GM23338 (cell line): ENCODE results near the gene CEP295NL. TPM values are rescaled to one million over a fixed set of nuclear protein-coding genes. Genes with fewer than 3 reads are reported as not detected.

Source experiments
- ATAC-seq: fragments of 200-7000 bp; cut with Tn5 transposase; 3 replicates; pipeline ENCODE4 v1.9.1; 2020
- DNase-seq: peaks from one replicate; pipeline ENCODE4 v3.0.0-alpha.2; 2015; ENCODE audit warnings: low spot score
- H2AFZ ChIP-seq: fragments of 200-600 bp; sonication (generic); 2 replicates; pipeline ENCODE4 v1.8.0; 2016; ENCODE audit warnings: antibody characterized with exemption, mild to moderate bottlenecking, moderate library complexity
- H3F3A ChIP-seq: fragments of 200-600 bp; sonication (generic); replicated peaks from 2 replicates; pipeline ENCODE4 v1.8.0; 2017; ENCODE audit warnings: antibody characterized with exemption, mixed run types, low read depth
- H3K27ac ChIP-seq: fragments of 200-600 bp; sonication (generic); 2 replicates; pipeline ENCODE4 v1.6.1; 2016; ENCODE audit warnings: low read depth
- H3K27me3 ChIP-seq: fragments of 200-600 bp; sonication (generic); 2 replicates; pipeline ENCODE4 v1.8.0; 2016; ENCODE audit warnings: mild to moderate bottlenecking, mixed run types, moderate library complexity; ENCODE audit not compliant: insufficient read depth
- H3K36me3 ChIP-seq: fragments of 200-600 bp; sonication (generic); 2 replicates; pipeline ENCODE4 v1.8.0; 2016; ENCODE audit warnings: mild to moderate bottlenecking; ENCODE audit not compliant: insufficient read depth
- H3K4me1 ChIP-seq: fragments of 200-600 bp; sonication (generic); 2 replicates; pipeline ENCODE4 v1.8.0; 2016; ENCODE audit warnings: mild to moderate bottlenecking, moderate library complexity; ENCODE audit not compliant: insufficient read depth
- H3K4me2 ChIP-seq: fragments of 200-600 bp; sonication (generic); 2 replicates; pipeline ENCODE4 v1.7.1; 2017; ENCODE audit warnings: mixed run types
- H3K4me3 ChIP-seq: fragments of 200-600 bp; sonication (generic); 2 replicates; pipeline ENCODE4 v1.6.1; 2016; ENCODE audit warnings: mixed run types
- H3K79me2 ChIP-seq: fragments of 200-600 bp; sonication (generic); replicated peaks from 2 replicates; pipeline ENCODE4 v1.8.0; 2017; ENCODE audit warnings: mild to moderate bottlenecking; ENCODE audit not compliant: insufficient read depth
- H3K9me2 ChIP-seq: fragments of 200-600 bp; sonication (generic); 2 replicates; pipeline ENCODE4 v1.8.0; 2017; ENCODE audit not compliant: insufficient read depth
- H4K20me1 ChIP-seq: fragments of 200-600 bp; sonication (generic); replicated peaks from 2 replicates; pipeline ENCODE4 v1.8.0; 2017; ENCODE audit warnings: mild to moderate bottlenecking; ENCODE audit not compliant: insufficient read depth
- H3K27ac Mint-ChIP-seq: 2 replicates; pipeline ENCODE4 v1.8.0; 2020; ENCODE audit warnings: inconsistent platforms, mild to moderate bottlenecking, moderate library complexity, mixed read lengths
- H3K27me3 Mint-ChIP-seq: 3 replicates; pipeline ENCODE4 v1.8.0; 2022; ENCODE audit warnings: low read depth, mild to moderate bottlenecking, moderate library complexity, mixed read lengths, inconsistent platforms; ENCODE audit not compliant: insufficient read depth, poor library complexity
- H3K36me3 Mint-ChIP-seq: 3 replicates; pipeline ENCODE4 v1.8.0; 2021; ENCODE audit warnings: low read depth, mild to moderate bottlenecking, inconsistent platforms, moderate library complexity, mixed read lengths
- H3K4me1 Mint-ChIP-seq: 3 replicates; pipeline ENCODE4 v1.8.0; 2020; ENCODE audit warnings: mild to moderate bottlenecking, inconsistent platforms, mixed read lengths
- H3K4me3 Mint-ChIP-seq: 3 replicates; pipeline ENCODE4 v1.8.0; 2021; ENCODE audit warnings: moderate library complexity, mild to moderate bottlenecking, inconsistent platforms, mixed read lengths
- H3K9me3 Mint-ChIP-seq: 3 replicates; pipeline ENCODE4 v1.8.0; 2020; ENCODE audit warnings: moderate library complexity, mild to moderate bottlenecking, inconsistent platforms, mixed read lengths
- CREB1 ChIP-seq: fragments of 250-450 bp; sonication (Bioruptor Pico); IDR thresholded peaks from 2 replicates; pipeline ENCODE4 v1.5.0; 2020; ENCODE audit warnings: low read depth, mild to moderate bottlenecking, moderate library complexity
- EZH2 ChIP-seq: fragments of 200-600 bp; sonication (generic); IDR thresholded peaks from one replicate; pipeline ENCODE4 v1.8.0; 2017; ENCODE audit warnings: antibody characterized with exemption, mild to moderate bottlenecking, low read depth; ENCODE audit not compliant: unreplicated experiment
- EZH2phosphoT487 ChIP-seq: fragments of 200-600 bp; sonication (generic); IDR thresholded peaks from one replicate; pipeline ENCODE4 v1.8.1; 2018; ENCODE audit warnings: antibody characterized with exemption; ENCODE audit not compliant: unreplicated experiment
- JUNB ChIP-seq: IDR thresholded peaks from one replicate; pipeline ENCODE4 v1.6.1; 2016; ENCODE audit warnings: antibody characterized with exemption; ENCODE audit not compliant: unreplicated experiment
- NANOG ChIP-seq: IDR thresholded peaks from 2 replicates; pipeline ENCODE4 v1.6.1; 2016; ENCODE audit warnings: antibody characterized with exemption, borderline replicate concordance
- POLR2AphosphoS5 ChIP-seq: IDR thresholded peaks from 2 replicates; pipeline ENCODE4 v1.6.1; 2016; ENCODE audit warnings: antibody characterized with exemption, low read depth
- STAT1 ChIP-seq: IDR thresholded peaks from one replicate; pipeline ENCODE4 v1.6.1; 2016; ENCODE audit warnings: antibody characterized with exemption; ENCODE audit not compliant: unreplicated experiment
- ZNF114 ChIP-seq: fragments of 250-450 bp; sonication (Bioruptor Pico); IDR thresholded peaks from 2 replicates; pipeline ENCODE4 v1.5.0; 2020; ENCODE audit warnings: mild to moderate bottlenecking, moderate library complexity
- ZNF331 ChIP-seq: fragments of 250-450 bp; sonication (Bioruptor Pico); IDR thresholded peaks from 2 replicates; pipeline ENCODE4 v1.5.0; 2020; ENCODE audit warnings: low read depth, mild to moderate bottlenecking, moderate library complexity
- polyA plus RNA-seq: library from polyadenylated mRNA; unstranded; fragments of >200 nt; fragmentation: Nextera tagmentation; extraction: Ambion mirVana; gene quantifications from 2 replicates; pipeline ENCODE4 v1.2.1, GENCODE V29; 2016
- total RNA-seq: library from RNA; depleted of rRNA; stranded (reverse); fragments of >200 nt; shearing (Covaris generic); gene quantifications from 2 replicates; pipeline ENCODE4 v1.2.3, GENCODE V29; 2014
- TF ChIP-seq, protein P1 (sequence below): IDR thresholded peaks from 2 replicates; pipeline ENCODE4 v1.6.1; 2016; ENCODE audit warnings: antibody characterized with exemption
- TF ChIP-seq, protein P2 (sequence below): fragments of 250-450 bp; sonication (Bioruptor Pico); IDR thresholded peaks from 2 replicates; pipeline ENCODE4 v1.5.0; 2020; ENCODE audit warnings: mild to moderate bottlenecking, moderate library complexity
- TF ChIP-seq, protein P3 (sequence below), 2 experiments: fragments of 200-600 bp in 1 of 2; sonication (generic) in 1 of 2; conservative IDR thresholded peaks; 2 replicates each; pipeline versions ENCODE4 v1.5.1 to v1.6.1; 2016 to 2017; ENCODE audit warnings: antibody characterized with exemption in 2 of 2, low read depth in 2 of 2, mild to moderate bottlenecking in 2 of 2, moderate library complexity in 1 of 2
- TF ChIP-seq, protein P4 (sequence below): IDR thresholded peaks from one replicate; pipeline ENCODE4 v1.6.1; 2018; ENCODE audit warnings: antibody characterized with exemption; ENCODE audit not compliant: unreplicated experiment

CEP295NL gene
- total and polyA plus RNA-seq, 2 experiments from 2014 or later = 0.69 TPM; not detected in 1

DNA sequence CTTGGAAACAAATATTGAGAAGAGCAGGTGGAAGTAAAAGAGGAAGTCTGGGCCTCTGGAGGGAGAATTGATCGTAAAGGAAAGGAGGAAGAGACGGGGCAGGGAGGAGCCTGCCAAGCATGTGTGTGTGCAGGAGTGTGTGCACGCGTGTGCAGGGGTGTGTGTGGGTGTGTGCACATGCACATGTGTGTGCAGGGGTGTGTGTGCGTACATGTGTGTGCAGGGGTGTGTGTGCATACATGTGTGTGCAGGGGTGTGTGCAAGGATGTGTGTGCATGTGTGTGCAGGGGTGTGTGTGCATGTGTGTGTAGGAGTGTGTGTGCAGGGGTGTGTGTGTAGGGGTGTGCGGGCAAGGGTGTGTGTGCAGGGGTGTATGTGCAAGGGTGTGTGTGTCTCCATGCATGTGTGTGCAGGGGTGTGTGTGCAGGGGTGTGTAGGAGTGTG is 10.0 kb downstream of the CEP295NL start:
- peaks cover 10% of the 10 kb centered on the region for H4K20me1 ChIP-seq

More for the DNA sequence above, 10.0 kb downstream of the CEP295NL start:
- Mint-ChIP-seq H3K4me3 (no peak overlapping the region), H3K9me3 (no peaks in the 10 kb centered on the region), H3K4me1 (peaks cover 15% of the 10 kb centered on the region), H3K36me3 (no peaks in the 10 kb centered on the region; the same call in 2 of the 3 replicates), H3K27me3 (peaks cover 5% of the 10 kb centered on the region), H3K27ac (no peak overlapping the region)
- no peak overlapping the region for H3K4me2 ChIP-seq
- no peaks in the 10 kb centered on the region for H3K9me2 ChIP-seq
- no peak for TF ChIP-seq CREB1
- TF ChIP-seq EZH2phosphoT487 = no peak
- TF ChIP-seq, protein P1, sequence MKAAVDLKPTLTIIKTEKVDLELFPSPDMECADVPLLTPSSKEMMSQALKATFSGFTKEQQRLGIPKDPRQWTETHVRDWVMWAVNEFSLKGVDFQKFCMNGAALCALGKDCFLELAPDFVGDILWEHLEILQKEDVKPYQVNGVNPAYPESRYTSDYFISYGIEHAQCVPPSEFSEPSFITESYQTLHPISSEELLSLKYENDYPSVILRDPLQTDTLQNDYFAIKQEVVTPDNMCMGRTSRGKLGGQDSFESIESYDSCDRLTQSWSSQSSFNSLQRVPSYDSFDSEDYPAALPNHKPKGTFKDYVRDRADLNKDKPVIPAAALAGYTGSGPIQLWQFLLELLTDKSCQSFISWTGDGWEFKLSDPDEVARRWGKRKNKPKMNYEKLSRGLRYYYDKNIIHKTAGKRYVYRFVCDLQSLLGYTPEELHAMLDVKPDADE = no peak
- no peak for TF ChIP-seq ZNF114 (CRISPR knock-in tag)
- TF ChIP-seq, protein P2, sequence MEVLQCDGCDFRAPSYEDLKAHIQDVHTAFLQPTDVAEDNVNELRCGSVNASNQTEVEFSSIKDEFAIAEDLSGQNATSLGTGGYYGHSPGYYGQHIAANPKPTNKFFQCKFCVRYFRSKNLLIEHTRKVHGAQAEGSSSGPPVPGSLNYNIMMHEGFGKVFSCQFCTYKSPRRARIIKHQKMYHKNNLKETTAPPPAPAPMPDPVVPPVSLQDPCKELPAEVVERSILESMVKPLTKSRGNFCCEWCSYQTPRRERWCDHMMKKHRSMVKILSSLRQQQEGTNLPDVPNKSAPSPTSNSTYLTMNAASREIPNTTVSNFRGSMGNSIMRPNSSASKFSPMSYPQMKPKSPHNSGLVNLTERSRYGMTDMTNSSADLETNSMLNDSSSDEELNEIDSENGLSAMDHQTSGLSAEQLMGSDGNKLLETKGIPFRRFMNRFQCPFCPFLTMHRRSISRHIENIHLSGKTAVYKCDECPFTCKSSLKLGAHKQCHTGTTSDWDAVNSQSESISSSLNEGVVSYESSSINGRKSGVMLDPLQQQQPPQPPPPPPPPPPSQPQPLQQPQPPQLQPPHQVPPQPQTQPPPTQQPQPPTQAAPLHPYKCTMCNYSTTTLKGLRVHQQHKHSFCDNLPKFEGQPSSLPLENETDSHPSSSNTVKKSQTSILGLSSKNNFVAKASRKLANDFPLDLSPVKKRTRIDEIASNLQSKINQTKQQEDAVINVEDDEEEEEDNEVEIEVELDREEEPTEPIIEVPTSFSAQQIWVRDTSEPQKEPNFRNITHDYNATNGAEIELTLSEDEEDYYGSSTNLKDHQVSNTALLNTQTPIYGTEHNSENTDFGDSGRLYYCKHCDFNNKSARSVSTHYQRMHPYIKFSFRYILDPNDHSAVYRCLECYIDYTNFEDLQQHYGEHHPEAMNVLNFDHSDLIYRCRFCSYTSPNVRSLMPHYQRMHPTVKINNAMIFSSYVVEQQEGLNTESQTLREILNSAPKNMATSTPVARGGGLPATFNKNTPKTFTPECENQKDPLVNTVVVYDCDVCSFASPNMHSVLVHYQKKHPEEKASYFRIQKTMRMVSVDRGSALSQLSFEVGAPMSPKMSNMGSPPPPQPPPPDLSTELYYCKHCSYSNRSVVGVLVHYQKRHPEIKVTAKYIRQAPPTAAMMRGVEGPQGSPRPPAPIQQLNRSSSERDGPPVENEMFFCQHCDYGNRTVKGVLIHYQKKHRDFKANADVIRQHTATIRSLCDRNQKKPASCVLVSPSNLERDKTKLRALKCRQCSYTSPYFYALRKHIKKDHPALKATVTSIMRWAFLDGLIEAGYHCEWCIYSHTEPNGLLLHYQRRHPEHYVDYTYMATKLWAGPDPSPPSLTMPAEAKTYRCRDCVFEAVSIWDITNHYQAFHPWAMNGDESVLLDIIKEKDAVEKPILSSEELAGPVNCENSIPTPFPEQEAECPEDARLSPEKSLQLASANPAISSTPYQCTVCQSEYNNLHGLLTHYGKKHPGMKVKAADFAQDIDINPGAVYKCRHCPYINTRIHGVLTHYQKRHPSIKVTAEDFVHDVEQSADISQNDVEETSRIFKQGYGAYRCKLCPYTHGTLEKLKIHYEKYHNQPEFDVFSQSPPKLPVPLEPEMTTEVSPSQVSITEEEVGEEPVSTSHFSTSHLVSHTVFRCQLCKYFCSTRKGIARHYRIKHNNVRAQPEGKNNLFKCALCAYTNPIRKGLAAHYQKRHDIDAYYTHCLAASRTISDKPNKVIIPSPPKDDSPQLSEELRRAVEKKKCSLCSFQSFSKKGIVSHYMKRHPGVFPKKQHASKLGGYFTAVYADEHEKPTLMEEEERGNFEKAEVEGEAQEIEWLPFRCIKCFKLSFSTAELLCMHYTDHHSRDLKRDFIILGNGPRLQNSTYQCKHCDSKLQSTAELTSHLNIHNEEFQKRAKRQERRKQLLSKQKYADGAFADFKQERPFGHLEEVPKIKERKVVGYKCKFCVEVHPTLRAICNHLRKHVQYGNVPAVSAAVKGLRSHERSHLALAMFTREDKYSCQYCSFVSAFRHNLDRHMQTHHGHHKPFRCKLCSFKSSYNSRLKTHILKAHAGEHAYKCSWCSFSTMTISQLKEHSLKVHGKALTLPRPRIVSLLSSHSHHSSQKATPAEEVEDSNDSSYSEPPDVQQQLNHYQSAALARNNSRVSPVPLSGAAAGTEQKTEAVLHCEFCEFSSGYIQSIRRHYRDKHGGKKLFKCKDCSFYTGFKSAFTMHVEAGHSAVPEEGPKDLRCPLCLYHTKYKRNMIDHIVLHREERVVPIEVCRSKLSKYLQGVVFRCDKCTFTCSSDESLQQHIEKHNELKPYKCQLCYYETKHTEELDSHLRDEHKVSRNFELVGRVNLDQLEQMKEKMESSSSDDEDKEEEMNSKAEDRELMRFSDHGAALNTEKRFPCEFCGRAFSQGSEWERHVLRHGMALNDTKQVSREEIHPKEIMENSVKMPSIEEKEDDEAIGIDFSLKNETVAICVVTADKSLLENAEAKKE (CRISPR knock-in tag) = no peak
- no peak for TF ChIP-seq NANOG
- TF ChIP-seq, protein P3, sequence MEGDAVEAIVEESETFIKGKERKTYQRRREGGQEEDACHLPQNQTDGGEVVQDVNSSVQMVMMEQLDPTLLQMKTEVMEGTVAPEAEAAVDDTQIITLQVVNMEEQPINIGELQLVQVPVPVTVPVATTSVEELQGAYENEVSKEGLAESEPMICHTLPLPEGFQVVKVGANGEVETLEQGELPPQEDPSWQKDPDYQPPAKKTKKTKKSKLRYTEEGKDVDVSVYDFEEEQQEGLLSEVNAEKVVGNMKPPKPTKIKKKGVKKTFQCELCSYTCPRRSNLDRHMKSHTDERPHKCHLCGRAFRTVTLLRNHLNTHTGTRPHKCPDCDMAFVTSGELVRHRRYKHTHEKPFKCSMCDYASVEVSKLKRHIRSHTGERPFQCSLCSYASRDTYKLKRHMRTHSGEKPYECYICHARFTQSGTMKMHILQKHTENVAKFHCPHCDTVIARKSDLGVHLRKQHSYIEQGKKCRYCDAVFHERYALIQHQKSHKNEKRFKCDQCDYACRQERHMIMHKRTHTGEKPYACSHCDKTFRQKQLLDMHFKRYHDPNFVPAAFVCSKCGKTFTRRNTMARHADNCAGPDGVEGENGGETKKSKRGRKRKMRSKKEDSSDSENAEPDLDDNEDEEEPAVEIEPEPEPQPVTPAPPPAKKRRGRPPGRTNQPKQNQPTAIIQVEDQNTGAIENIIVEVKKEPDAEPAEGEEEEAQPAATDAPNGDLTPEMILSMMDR (conservative IDR thresholded peaks at IDR 0.05; ENCODE audit: low read depth in 2 of 2) = no peak
- TF ChIP-seq ZNF331 (CRISPR knock-in tag) = no peak
- TF ChIP-seq POLR2AphosphoS5 = no peak
- TF ChIP-seq JUNB = no peak
- no peak for TF ChIP-seq STAT1
- no peak for TF ChIP-seq EZH2
- TF ChIP-seq, protein P4, sequence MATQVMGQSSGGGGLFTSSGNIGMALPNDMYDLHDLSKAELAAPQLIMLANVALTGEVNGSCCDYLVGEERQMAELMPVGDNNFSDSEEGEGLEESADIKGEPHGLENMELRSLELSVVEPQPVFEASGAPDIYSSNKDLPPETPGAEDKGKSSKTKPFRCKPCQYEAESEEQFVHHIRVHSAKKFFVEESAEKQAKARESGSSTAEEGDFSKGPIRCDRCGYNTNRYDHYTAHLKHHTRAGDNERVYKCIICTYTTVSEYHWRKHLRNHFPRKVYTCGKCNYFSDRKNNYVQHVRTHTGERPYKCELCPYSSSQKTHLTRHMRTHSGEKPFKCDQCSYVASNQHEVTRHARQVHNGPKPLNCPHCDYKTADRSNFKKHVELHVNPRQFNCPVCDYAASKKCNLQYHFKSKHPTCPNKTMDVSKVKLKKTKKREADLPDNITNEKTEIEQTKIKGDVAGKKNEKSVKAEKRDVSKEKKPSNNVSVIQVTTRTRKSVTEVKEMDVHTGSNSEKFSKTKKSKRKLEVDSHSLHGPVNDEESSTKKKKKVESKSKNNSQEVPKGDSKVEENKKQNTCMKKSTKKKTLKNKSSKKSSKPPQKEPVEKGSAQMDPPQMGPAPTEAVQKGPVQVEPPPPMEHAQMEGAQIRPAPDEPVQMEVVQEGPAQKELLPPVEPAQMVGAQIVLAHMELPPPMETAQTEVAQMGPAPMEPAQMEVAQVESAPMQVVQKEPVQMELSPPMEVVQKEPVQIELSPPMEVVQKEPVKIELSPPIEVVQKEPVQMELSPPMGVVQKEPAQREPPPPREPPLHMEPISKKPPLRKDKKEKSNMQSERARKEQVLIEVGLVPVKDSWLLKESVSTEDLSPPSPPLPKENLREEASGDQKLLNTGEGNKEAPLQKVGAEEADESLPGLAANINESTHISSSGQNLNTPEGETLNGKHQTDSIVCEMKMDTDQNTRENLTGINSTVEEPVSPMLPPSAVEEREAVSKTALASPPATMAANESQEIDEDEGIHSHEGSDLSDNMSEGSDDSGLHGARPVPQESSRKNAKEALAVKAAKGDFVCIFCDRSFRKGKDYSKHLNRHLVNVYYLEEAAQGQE = no peak
- H3K4me3 ChIP-seq = no peak overlapping the region
- no peaks in the 10 kb centered on the region for H3K4me1 ChIP-seq
- H3K27ac ChIP-seq = no peak overlapping the region
- no peak for DNase-seq
- ATAC-seq = no peak
- H3F3A ChIP-seq = no peaks in the 10 kb centered on the region
- no peak overlapping the region for H2AFZ ChIP-seq
- no peaks in the 10 kb centered on the region for H3K36me3 ChIP-seq
- peaks cover 22% of the 10 kb centered on the region for H3K79me2 ChIP-seq
- no peaks in the 10 kb centered on the region for H3K27me3 ChIP-seq
